Psoas muscle (tissue), 8 donors: ENCODE results near the gene BHLHE23. TPM values are rescaled to one million over a fixed set of nuclear protein-coding genes. Genes with fewer than 3 reads are reported as not detected.

Source experiments
- ATAC-seq, 4 donors: fragments of 200-7000 bp; cut with Tn5 transposase; one replicate each; pipeline ENCODE4 v1.9.1; 2020; ENCODE audit warnings: moderate library complexity in 3 of 4, mild to moderate bottlenecking in 2 of 4
- DNase-seq, 2 donors: peaks; one replicate each; pipeline ENCODE4 v3.0.0-alpha.2; 2020
- H3K27ac ChIP-seq: fragments of 200-600 bp; one replicate; pipeline ENCODE4 v1.8.0; 2022
- H3K27me3 ChIP-seq, 3 donors: fragments of 200-600 bp in 1 of 3; one replicate each; pipeline versions ENCODE4 v1.6.1 to v1.8.0; 2013 to 2022; ENCODE audit warnings: low read length in 2 of 3, mild to moderate bottlenecking in 2 of 3, moderate library complexity in 1 of 3; ENCODE audit not compliant: insufficient read depth in 3 of 3
- H3K36me3 ChIP-seq, 2 donors: fragments of 200-600 bp in 1 of 2; one replicate each; pipeline versions ENCODE4 v1.6.1 to v1.8.0; 2013 to 2022; ENCODE audit warnings: low read depth in 1 of 2, mild to moderate bottlenecking in 1 of 2, moderate library complexity in 1 of 2; ENCODE audit not compliant: insufficient read depth in 1 of 2
- H3K4me1 ChIP-seq: fragments of 200-600 bp; one replicate; pipeline ENCODE4 v1.8.0; 2022
- H3K4me3 ChIP-seq: fragments of 200-600 bp; one replicate; pipeline ENCODE4 v1.8.0; 2022; ENCODE audit warnings: mild to moderate bottlenecking
- H3K9me3 ChIP-seq: fragments of 200-600 bp; one replicate; pipeline ENCODE4 v1.8.0; 2022
- CTCF ChIP-seq: fragments of 200-600 bp; IDR thresholded peaks from one replicate; pipeline ENCODE4 v1.8.0; 2022; ENCODE audit warnings: antibody characterized with exemption
- WGBS, 3 donors: extraction: QIAGEN DNeasy Blood & Tissue Kit; methylation state at CpG; one replicate each; pipeline versions ENCODE4 v1.1.6 to v1.1.7; 2013; 5-methylcytosine and 5-hydroxymethylcytosine counted together
- intact Hi-C, 2 donors: fragments of 100-400 bp; cut with DNase I; formaldehyde crosslinking; loops; one replicate each; pipeline versions ENCODE4 v1.11.0 to v1.14.2; 2022
- polyA plus RNA-seq, 3 donors: library from polyadenylated mRNA; stranded (reverse); fragments of 200-250 nt; gene quantifications; one replicate each; pipeline ENCODE4 v1.2.3, GENCODE V29; 2013
- total RNA-seq, 4 donors: library from RNA; stranded (reverse); fragmentation: NEBNext Ultra II Directional in 2 of 4; extraction: Animal tissue kit (Norgen Biotek cat#: 25700) in 2 of 4; gene quantifications; one replicate each; pipeline versions ENCODE4 v1.2.1 to v1.2.4, GENCODE V29; 2021 to 2023
- donor health status: healthy with polysubstance abuse.
- donor health status: DM: no; HTN: no; CAD: no; lungs with moderate emphysema.
- donor health status: Bipolar disorder and iron deficiency.
- donor health status: healthy.
- donor health status: DM: yes; HTN: yes; CAD: no.
- donor health status: DM: no; HTN: no; CAD: no.
- donor health status: DM: no; HTN: no; CAD: no.
- donor health status: DM: yes; HTN: yes; CAD: no.

BHLHE23 gene
- total and polyA plus RNA-seq, 7 donors = not detected

GRCh38 chr20:62998449-62998848, 8.3 kb downstream of the BHLHE23 start:
- no peaks in the 10 kb centered on the region for H3K9me3 ChIP-seq
- DNase-seq (no peak), ATAC-seq (no peak)
- WGBS, 3 donors = 76 to 86% (median 78%) methylated on average over 5 of the region's 5 CpGs
- H3K27me3 ChIP-seq = peaks cover 0 to 89% (median 28%) of the 10 kb centered on the region in 3 donors
- no peaks in the 10 kb centered on the region for H3K4me1 ChIP-seq
- no peak for TF ChIP-seq CTCF
- intact Hi-C loops = no loop called here
- no peaks in the 10 kb centered on the region for H3K36me3 ChIP-seq
- H3K4me3 ChIP-seq = no peak overlapping the region
- H3K27ac ChIP-seq = no peak overlapping the region

GRCh38 chr20:62997417-62998035, 9.2 kb downstream of the BHLHE23 start:
- DNase-seq (no peak), ATAC-seq (no peak)
- Histone ChIP-seq H3K4me3 (no peak overlapping the region), H3K36me3 (no peaks in the 10 kb centered on the region), H3K27ac (no peak overlapping the region), H3K9me3 (no peaks in the 10 kb centered on the region), H3K27me3 (peaks cover 0 to 85% (median 27%) of the 10 kb centered on the region in 3 donors), H3K4me1 (no peaks in the 10 kb centered on the region)
- no peak for TF ChIP-seq CTCF
- intact Hi-C loops = no loop called here
- WGBS, 3 donors = 36 to 39% (median 38%) methylated on average over 20 of the region's 20 CpGs

- DNase-seq (no peak), ATAC-seq (no peak)
- H3K4me3 ChIP-seq = no peak overlapping the region
- intact Hi-C loops = no loop called here
- no peak overlapping the region for H3K27ac ChIP-seq
- 80 to 90% (median 84%) methylated on average over 14 of the region's 14 CpGs for WGBS, 3 donors
- peaks cover 0 to 84% (median 27%) of the 10 kb centered on the region in 3 donors for H3K27me3 ChIP-seq
- no peak for TF ChIP-seq CTCF
- no peaks in the 10 kb centered on the region for H3K36me3 ChIP-seq
- H3K4me1 ChIP-seq = no peaks in the 10 kb centered on the region
- no peaks in the 10 kb centered on the region for H3K9me3 ChIP-seq
These were observed 10.2 kb downstream of the BHLHE23 start for GRCh38 chr20:62996596-62996982.

GRCh38 chr20:62995898-62996595, 10.7 kb downstream of the BHLHE23 start:
- Histone ChIP-seq H3K36me3 (no peaks in the 10 kb centered on the region), H3K27ac (no peak overlapping the region), H3K4me3 (no peak overlapping the region), H3K27me3 (peaks cover 0 to 84% (median 27%) of the 10 kb centered on the region in 3 donors), H3K9me3 (no peaks in the 10 kb centered on the region), H3K4me1 (no peaks in the 10 kb centered on the region)
- no peak for TF ChIP-seq CTCF
- DNase-seq (no peak), ATAC-seq (no peak)
- 57 to 65% (median 59%) methylated on average over 25 of the region's 25 CpGs for WGBS, 3 donors
- intact Hi-C loops = no loop called here
